Stimulated activated CD4-positive, alpha-beta T cell treated with anti-CD3 and anti-CD28 coated beads, Interleukin-2, amount 100 ng/mL, for 4 hours (primary cell): ENCODE measurements around the gene EPB41L4A.

Experiments used
- DNase-seq: peaks from one replicate; pipeline ENCODE4 v3.0.0-alpha.2; 2020; ENCODE audit warnings: low read depth

The EPB41L4A gene

DNA sequence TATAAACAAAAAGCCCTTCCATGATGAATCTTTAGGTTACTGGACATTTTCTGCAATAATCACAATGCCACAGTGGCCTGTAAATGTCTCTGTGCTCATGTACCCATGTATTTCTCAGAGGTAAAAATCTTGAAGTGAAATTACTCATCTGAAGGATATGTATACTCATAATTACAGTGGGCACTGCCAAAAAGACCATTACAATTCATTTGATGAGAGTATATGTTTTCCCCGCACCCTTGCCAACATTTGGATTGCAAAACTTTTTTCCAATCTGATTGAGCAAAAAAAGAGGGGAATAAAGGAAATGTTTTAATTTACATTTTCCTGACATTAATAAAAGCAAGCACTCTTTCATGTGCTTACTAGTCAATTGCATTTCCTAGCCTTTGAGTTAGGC is 110.5 kb downstream of the EPB41L4A start:
- no peak for DNase-seq

DNA sequence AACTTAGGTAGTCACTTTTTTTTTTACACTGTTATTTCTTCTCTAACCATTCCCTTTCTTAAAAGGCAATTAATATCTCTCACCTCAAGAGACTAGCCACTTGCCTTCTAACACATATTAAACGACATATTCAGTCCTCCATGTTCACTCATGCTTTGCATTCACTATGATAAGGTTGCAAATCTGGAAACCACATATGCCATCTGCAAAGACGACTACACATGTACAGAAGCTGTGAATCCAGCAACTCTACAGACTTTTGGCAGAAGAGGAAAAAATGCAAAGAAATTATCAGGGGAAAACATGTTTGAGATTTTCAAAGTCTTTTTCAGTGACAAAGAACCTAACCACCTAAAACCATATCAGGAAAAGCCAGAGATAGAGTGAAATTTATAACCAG is 112.1 kb downstream of the EPB41L4A start:
- no peak for DNase-seq

DNA sequence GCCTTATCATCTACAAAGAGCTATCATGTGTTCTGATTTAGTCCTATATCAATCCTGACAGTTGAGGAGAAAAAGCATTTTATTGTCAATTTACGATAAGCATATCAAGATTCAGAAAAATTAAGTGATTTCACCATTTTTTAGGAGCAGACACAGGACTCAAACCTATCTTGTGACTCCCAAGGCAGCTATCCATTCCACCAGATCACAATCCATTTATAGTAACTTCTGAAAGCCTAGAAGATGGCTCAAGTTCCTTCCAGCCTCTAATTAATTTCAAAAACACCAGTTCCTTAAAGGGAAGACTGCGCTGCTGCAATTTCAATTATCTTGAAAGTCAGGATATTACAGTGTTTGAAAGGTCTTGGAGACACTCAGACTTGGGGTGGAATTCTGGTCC is 114.3 kb downstream of the EPB41L4A start:
- DNase-seq = no peak

DNA sequence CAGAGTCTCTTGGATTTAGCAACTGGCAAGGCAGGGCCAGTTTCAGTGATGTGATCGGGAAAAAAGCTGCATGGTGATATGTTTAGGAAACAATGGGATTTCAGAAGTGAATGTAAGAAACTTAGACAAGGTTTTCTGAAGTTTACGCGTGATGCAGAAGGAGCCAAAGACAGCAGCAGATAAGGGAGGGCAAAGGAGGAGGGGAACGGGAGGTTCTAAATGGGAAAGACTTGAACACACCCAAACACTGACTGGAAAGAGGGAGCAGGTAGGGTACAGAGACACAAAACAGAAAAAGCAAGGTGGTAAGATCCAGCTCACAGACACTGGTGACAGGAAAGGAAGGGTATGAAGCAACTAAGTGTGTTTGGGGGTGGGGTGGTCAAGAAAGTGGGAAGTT is 115.4 kb downstream of the EPB41L4A start:
- no peak for DNase-seq

DNA sequence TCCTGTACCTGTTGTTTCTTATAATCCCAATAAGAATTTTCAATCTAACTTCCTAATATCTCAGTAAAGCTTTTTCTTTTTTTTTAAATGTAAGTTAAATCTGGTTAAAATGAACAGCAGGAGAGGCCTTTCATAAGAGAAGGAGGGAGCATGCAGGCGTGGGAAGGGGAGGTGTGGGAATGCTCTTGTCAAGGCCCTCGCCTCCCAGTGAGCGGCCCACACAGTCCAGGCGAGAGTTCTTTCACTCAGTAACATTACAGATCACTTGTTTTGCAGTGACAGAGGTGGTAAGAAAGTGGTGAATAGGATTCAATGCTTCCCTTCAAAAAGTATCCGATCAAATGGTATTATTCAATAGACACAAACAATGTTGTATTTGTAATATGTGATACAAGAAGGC is 125.0 kb downstream of the EPB41L4A start:
- DNase-seq = no peak

DNA sequence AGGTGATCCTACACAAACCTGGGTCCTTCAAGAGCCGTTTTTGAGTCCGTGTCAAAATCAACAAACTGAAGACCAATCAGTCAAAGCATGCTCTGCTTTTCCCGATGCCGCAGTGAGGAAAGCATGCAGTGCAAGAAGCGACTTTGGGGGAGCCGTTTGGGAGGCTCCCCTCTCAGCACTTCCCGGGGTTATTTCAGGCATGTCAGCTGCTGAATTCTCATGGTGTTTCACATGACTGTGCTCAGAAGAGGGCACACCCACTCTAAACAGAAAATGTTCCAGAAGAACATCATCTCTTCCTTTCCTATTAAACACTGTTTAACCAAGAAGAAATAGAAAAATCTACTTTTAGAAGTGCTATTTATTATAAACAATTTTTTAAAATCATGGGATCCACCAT is 125.5 kb downstream of the EPB41L4A start:
- no peak for DNase-seq

DNA sequence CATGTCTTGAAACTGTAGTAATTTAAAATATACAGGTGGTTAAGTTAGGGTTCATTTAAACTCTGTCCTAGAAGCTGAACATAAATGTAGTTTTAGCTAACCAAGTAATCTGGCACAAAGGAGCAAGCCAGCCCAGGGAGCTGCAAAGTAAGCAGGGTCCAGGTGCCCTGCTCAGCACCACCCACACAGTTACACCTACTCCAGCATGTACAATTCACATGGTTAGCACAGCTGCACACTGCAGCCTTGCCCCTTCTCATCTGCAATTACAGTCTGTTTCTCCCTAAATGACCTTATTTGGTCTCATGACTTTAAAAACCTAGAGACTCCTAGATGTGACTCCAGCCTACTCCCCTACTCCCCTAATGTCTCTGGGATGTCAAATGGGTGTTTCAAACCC is 128.4 kb downstream of the EPB41L4A start:
- DNase-seq = no peak

DNA sequence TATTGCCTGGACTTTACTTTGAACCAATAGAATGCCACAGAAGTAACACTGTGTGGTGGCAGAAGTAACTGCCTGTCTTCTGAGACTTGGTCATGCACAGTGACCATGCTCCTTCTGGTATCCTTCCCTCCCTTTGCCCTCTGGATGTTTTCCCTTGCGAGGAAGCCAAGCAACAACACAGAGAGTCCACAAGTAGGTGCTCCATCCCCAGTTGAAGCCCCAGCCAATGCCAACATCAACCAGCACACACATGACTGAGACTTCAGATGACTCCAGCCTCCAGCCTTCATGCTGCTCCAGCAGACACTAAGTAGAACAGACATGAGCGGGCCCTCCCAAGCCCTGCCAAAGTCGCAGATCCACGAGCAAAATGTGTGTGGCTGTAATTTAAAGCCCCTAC is 129.6 kb downstream of the EPB41L4A start:
- no peak for DNase-seq

DNA sequence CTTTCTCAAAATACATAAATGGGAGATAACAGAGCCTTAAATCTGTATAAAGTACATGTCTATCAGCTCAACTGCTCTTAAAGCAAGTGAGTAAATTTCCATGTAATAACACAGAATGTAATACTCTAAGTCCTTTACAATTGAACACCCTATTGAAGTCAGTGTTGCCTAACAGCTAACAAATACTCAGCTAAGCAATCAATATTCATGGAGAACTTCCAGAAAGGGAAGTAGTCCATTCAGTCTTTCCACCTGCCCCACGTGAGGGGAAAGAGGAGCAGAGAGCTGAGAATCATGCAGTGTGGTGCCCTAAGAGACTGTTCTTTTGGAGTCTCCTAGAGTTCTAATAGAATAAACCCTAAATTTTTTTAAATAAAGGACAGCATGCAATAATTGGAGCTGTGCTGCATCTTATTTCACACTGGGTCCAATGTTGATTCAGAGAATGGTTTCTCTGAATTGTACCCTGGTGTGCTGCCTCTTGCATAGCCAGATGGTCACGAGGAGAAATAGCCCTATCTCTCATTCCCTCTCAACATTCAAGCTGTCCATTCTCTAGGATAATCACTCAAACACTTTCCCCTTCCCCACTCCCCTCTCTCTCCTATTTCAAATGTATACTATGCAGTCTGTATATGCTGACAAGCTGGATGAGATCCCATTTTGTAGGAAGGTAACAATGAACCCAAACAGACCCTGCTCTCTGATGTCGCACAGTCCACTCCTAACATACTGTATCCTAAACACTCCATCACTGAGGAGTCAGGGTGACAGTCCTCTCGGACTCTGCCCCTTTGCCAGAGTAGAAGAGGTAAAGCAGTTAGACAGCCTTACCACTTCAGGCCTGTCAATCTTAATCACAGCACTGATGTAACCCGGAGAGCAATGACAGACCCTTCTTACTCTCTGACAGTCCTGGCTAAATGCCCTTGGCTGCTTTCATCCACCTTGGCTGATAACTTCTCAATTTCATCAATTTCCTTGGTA is 134.8 kb downstream of the EPB41L4A start:
- no peak for DNase-seq

DNA sequence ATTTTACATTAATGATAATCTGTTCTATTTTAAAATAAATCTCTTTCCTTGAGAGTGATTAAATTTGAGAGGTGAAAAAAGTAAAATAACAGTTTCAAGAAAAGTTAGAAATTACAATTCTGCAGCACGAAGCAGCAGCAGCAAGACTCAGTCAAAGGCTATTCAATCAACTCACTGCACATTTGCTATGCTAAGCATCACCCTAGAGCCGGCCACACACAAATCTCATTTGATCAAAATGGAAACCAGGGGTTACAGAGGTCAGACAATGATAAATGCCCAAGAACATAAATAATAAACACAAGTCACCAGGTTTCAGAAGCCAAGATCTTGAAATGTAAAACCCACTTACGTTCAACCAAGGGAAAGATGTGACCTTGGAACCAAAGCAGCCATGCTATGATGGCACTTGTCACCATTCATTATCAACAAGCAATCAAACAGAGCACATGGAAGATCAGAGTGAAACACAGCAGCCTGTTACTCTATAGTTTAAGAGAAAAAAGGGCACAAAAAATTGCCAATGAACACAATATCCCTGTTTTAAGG is 136.0 kb downstream of the EPB41L4A start:
- DNase-seq = no peak

DNA sequence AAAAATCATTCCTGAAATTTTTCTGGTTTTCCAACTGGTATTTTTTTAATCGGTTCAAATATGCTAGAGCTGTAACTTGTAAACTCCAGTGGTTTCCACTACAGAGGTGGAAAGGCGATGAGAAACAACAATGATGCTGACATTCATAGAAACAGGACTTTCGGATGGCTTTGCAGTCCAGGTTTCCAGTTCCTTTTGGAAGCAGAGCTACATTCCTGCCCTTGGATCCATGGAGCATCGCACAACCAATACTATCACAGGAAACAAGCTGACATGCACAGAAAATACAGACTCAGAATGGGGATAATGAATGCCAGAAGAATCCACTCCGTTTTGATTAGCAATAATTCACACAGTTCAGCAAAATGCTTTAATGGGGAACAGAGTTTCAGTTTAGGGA is 140.0 kb downstream of the EPB41L4A start:
- no peak for DNase-seq

DNA sequence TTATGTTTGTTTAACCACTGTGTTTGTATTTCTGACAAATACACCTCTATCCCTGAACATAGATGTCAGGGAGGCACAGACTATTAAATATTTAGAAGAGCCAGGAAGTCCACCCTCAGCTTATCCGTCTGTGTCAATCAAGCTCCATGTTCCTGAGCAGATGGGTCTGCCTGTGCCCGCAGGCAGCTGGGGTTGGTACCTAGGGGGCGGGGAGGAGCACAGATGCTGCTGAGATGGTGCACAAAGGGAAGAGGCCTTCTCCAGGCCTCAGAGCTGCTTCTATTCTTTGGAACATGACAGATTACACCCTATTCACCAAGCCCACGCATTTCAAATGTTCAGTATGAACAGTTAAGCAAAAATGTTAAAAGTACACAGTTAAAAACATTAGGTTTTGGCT is 142.1 kb downstream of the EPB41L4A start:
- no peak for DNase-seq

DNA sequence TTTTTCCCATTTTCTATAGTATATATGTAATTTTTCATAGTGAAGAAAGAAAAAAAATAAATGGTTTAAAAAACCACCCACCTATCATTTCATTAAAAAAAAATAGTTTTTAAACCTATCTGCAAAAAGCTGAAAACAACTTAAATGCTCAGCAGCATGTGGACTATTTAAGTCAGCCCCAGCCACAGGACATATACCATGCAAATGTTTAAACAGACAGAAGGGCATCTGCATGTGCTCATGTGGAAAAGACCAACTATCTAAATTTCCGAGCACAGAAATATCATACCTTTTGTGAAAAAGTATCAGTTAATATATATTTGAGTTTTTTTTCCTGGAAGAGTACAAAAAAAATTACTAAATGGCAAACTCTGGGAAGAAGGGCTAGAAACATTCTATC is 143.4 kb downstream of the EPB41L4A start:
- DNase-seq = no peak

DNA sequence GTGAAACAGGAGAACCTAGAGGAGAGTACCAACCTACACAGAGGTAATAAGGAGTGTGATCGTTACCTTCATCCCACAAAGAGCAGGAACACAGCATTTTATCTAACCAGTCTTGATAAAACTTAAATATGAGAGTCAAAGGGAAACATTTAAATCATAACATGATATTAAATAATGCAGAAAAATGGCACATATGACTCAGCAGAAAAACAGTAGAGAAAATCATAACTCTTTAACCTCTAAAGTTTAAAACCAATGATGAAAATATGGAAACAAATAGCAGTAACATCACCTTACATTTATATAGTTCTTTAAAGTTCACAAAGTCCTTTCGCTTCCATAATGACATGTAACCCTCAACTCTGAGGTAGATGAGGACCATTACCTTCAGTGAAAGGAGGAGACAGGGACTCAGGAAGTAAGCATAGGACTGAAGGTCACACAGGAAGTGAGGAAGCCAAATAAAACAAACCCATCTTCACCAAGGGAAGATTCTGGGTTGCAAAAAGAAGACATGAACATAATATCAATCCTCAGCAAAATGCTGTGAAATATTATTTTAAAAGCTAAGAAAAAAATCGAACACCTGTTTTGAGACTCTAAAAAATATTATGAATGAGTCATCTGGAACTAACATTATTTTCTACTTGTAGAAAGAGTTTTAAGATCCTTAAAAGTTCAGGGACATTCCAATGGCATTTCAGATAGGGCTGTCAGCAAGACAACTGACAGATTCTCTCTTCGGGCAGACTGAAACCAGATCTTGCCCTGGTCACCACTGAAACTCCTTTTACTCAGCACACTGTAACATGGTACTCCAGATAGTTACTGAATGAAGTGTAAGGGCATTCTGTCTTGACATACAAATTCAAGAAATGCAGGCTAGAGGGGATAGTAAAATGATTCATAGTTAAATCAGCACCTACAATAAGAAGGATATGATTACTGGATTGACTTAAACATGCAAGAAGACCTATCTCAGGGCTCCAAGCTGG is 148.5 kb downstream of the EPB41L4A start:
- no peak for DNase-seq

DNA sequence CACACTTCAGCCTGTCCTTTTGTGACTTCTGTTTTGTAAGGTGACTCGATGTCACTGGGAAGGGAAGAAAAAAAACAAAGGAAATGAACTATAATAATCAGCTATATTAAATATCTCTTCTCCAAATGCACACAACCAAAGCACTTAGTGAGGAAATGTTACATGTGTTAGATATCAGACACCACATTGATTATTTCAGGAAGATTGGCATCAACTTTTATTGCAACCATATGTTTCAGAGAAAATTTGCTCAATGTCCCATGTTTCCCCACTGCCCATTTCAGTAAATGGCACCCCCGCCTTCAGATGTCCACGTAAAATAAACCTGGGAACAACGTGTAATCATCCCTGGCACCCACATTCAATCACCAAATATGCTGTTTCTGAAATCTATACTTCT is 151.8 kb downstream of the EPB41L4A start:
- DNase-seq = no peak

DNA sequence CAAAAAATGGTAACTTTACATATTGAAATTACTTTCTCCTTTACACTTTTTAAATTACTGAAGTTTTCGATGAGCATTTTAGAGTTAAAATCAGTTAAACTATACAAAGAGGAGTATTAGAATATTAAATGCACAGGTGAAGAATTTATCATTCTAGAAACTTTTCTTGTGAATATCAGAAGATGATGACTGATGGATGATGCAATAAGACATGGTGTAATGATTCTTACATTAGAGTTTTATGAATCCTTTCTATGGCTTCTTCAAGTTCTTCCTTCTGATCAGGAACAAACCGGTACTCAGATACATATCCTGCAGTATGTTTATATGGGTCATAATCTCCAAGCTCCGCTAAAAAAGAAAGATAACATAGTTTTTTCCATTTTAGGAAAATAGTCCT is 154.4 kb downstream of the EPB41L4A start:
- DNase-seq = no peak

DNA sequence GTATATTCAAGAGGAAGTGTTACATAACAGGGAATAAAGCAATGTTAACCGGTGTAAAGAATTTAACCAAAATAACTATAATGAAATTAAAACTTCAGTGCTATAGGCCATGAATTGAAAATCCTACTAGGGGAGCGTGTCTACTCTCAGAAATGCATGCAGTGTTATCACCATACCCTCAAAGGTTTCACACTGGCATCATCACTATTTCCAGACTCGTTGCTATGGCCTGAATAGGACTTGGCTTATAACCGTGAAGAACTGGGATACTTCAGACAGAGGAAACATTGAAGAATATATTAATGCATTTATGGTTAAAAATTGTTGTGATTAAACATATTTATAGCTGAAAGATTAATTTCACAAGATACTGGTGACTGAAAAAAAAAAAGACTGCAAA is 154.9 kb downstream of the EPB41L4A start:
- DNase-seq = no peak

DNA sequence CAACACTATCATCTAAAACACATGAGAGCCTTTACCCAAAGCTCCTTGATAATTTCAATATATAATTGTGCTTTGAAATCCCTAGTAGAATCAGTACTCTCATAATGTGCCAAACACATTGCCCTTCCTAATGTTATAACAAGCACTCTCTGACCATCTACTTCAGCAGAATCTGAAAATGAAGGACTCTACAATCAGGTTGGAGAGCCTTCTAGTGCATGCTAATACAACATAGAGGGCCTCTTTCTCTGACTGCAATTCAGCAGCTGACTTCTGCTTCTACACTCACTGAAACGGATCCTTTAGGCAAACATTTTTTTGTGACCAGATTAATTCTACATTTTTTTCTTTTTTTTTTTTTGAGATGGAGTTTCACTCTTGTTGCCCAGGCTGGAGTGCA is 155.6 kb downstream of the EPB41L4A start:
- no peak for DNase-seq

DNA sequence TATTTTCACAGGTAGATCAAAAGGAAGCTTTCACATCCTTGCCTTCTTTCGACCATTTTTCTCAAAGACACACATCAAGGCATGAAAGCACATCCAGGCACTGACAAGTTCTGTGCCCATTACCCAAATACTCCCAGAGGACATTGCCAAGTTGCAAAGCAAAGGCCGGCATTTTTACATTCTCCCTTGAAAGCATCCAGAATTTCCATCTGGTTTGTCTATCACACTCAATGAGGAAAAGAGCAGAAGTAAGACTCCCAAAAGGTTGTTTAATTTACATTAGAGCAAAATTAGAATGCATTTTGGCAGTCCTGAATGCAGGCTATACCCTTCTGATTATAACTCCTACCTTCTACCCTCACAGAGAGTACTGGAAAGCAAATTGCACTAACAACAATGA is 160.5 kb downstream of the EPB41L4A start:
- DNase-seq = no peak

DNA sequence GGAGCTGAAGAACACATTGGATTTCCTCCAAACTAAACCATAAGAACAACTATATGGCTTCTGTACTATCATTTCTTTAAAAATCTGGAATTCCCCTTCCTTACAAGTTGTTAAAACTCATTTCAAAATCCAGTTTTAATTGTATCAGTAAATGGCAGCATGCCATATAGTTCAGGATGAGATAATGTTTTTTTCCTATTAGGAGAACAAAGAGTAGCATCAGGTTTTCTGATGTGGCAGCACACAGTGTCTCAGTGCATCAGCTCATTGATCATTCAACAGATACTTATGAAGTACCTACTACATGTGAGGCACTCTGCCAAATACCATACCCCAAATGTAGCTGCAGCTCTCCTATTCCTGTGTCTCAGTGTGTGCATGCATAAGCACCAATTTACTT is 161.1 kb downstream of the EPB41L4A start:
- no peak for DNase-seq

DNA sequence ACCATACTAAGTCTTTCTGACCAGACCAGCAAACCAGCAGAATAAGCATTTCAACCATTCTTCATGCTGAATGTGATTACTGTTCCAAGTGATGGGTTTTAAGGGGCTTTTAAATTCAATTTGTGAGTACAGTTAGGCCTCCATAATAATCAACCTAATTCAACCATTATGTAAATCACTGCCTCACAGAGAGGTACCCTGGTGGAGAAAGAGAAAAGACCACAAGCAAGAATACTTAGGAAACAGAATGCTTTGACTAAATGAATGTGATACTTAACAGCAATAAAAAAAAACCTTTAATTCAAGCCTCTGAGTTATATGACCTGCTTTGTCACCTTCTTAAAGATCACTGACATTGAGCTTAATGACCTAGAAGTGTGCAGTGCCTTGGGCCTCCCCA is 162.1 kb downstream of the EPB41L4A start:
- no peak for DNase-seq

DNA sequence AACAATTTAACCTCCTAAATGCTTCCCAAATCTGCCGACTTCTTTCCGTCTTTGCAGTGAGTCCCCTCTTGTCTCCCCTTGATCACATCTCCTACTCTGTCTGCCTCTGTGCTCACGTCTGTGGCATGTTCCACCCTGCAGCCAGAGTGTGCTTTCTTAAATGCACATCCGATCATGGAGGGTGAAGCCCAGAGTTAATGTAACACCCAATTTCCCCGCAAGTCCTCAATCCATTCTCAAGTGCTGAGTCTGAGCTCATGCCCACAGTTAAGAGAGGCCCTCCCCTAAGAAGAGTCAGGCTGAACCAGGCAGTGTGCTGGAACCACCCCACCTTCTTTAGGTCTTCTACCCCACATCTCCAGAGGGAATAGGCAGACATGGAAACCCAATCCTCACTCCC is 164.8 kb downstream of the EPB41L4A start:
- DNase-seq = no peak
